Epithelial cell of proximal tubule (primary cell): ENCODE results near the gene MRPL14. TPM values are rescaled to one million over a fixed set of nuclear protein-coding genes. Genes with fewer than 3 reads are reported as not detected.

Source experiments
- DNase-seq: peaks from one replicate; pipeline ENCODE4 v3.0.0-alpha.2; 2011; ENCODE audit warnings: low read depth
- H3K4me3 ChIP-seq: 2 replicates; pipeline ENCODE4 v1.5.1; 2011; ENCODE audit warnings: low read depth, mild to moderate bottlenecking, low read length
- CTCF ChIP-seq: conservative IDR thresholded peaks from 2 replicates; pipeline ENCODE4 v1.5.1; 2012; ENCODE audit warnings: low read depth, mild to moderate bottlenecking, low read length
- total RNA-seq: library from RNA; depleted of rRNA; stranded (reverse); fragments of >200 nt; gene quantifications from 2 replicates; pipeline ENCODE4 v1.2.3, GENCODE V29; 2015

The MRPL14 gene
- total RNA-seq, 1 donor from 2014 or later: 95.5 TPM

GRCh38 chr6:44116641-44117382 is 10.4 kb downstream of the MRPL14 start:
- no peak for TF ChIP-seq CTCF
- DNase-seq: no peak
- peak overlapping the region; percentile 12 for H3K4me3 ChIP-seq

GRCh38 chr6:44115866-44116265 is 11.4 kb downstream of the MRPL14 start:
- DNase-seq: no peak
- no peak for TF ChIP-seq CTCF
- no peak overlapping the region for H3K4me3 ChIP-seq

GRCh38 chr6:44113414-44113813 is 13.8 kb downstream of the MRPL14 start:
- peak; percentile 39 for TF ChIP-seq CTCF
- no peak for DNase-seq
- no peak overlapping the region for H3K4me3 ChIP-seq

- no peak overlapping the region for H3K4me3 ChIP-seq
- TF ChIP-seq CTCF: no peak
Measured at GRCh38 chr6:44111434-44112417, 15.5 kb downstream of the MRPL14 start.

GRCh38 chr6:44110966-44111365 is 16.3 kb downstream of the MRPL14 start:
- TF ChIP-seq CTCF: no peak

More at GRCh38 chr6:44111434-44112417, 15.5 kb downstream of the MRPL14 start:
- DNase-seq: no peak

GRCh38 chr6:44110005-44110676 is 17.1 kb downstream of the MRPL14 start:
- no peak for DNase-seq
- no peak for TF ChIP-seq CTCF
- no peak overlapping the region for H3K4me3 ChIP-seq

More at GRCh38 chr6:44110966-44111365, 16.3 kb downstream of the MRPL14 start:
- DNase-seq: no peak
- no peak overlapping the region for H3K4me3 ChIP-seq
